OCI-LY1 (cell line): Measurements from ENCODE around the gene C9orf78.

Experiments used
- H2AFZ ChIP-seq: fragments of 200-600 bp; sonication (generic), shearing (Covaris generic); 2 replicates; pipeline ENCODE4 v1.6.0; 2014; ENCODE audit warnings: antibody characterized with exemption, mild to moderate bottlenecking, low read length
- H3F3A ChIP-seq: fragments of 200-600 bp; sonication (generic), shearing (Covaris generic); 2 replicates; pipeline ENCODE4 v1.6.0; 2014; ENCODE audit warnings: mild to moderate bottlenecking, antibody characterized with exemption, low read length, moderate library complexity; ENCODE audit not compliant: insufficient read depth
- H3K27ac ChIP-seq: fragments of 200-600 bp; sonication (generic); 2 replicates; pipeline ENCODE4 v1.5.1; 2014; ENCODE audit warnings: low read length, mixed run types, mild to moderate bottlenecking, low read depth; ENCODE audit not compliant: poor library complexity, severe bottlenecking
- H3K27me3 ChIP-seq: fragments of 200-600 bp; sonication (generic); 2 replicates; pipeline ENCODE4 v1.6.0; 2014; ENCODE audit warnings: antibody characterized with exemption, mild to moderate bottlenecking, low read length, moderate library complexity; ENCODE audit not compliant: insufficient read depth
- H3K36me3 ChIP-seq: fragments of 200-600 bp; sonication (generic); 2 replicates; pipeline ENCODE4 v1.6.1; 2014; ENCODE audit warnings: mild to moderate bottlenecking, antibody characterized with exemption, low read length, moderate library complexity, mixed read lengths; ENCODE audit not compliant: insufficient read depth
- H3K4me1 ChIP-seq: fragments of 200-600 bp; sonication (generic); 2 replicates; pipeline ENCODE4 v1.5.1; 2014; ENCODE audit warnings: mild to moderate bottlenecking, low read length, moderate library complexity; ENCODE audit not compliant: insufficient read depth, severe bottlenecking
- H3K4me2 ChIP-seq: fragments of 200-600 bp; sonication (generic), shearing (Covaris generic); 2 replicates; pipeline ENCODE4 v1.6.1; 2014; ENCODE audit warnings: low read length
- H3K4me3 ChIP-seq: fragments of 200-600 bp; sonication (generic); 2 replicates; pipeline ENCODE4 v1.5.1; 2014; ENCODE audit warnings: low read length, low read depth, mild to moderate bottlenecking, mixed read lengths; ENCODE audit not compliant: poor library complexity, severe bottlenecking
- H3K79me2 ChIP-seq: fragments of 200-600 bp; shearing (Covaris generic); 2 replicates; pipeline ENCODE4 v1.6.1; 2016; ENCODE audit warnings: mixed run types, low read length, mixed read lengths; ENCODE audit not compliant: insufficient read depth
- H3K9ac ChIP-seq: fragments of 200-600 bp; sonication (generic), shearing (Covaris generic); 2 replicates; pipeline ENCODE4 v1.6.1; 2014; ENCODE audit warnings: mild to moderate bottlenecking, low read length, mixed read lengths
- H3K9me2 ChIP-seq: fragments of 200-600 bp; sonication (generic), shearing (Covaris generic); 2 replicates; pipeline ENCODE4 v1.6.1; 2014; ENCODE audit warnings: low read depth, mild to moderate bottlenecking, low read length, mixed read lengths
- H3K9me3 ChIP-seq: fragments of 200-600 bp; shearing (Covaris generic); 2 replicates; pipeline ENCODE4 v1.6.1; 2014; ENCODE audit warnings: low read length, mixed read lengths
- H4K20me1 ChIP-seq: fragments of 200-600 bp; sonication (generic), shearing (Covaris generic); 2 replicates; pipeline ENCODE4 v1.6.0; 2016; ENCODE audit warnings: mild to moderate bottlenecking, low read length; ENCODE audit not compliant: insufficient read depth
- EZH2 ChIP-seq: fragments of 200-600 bp; sonication (generic), shearing (Covaris generic); IDR thresholded peaks from 2 replicates; pipeline ENCODE4 v1.8.0; 2017; ENCODE audit warnings: borderline replicate concordance, mixed run types, mild to moderate bottlenecking, antibody characterized with exemption, low read length, moderate library complexity, mixed read lengths
- TF ChIP-seq, protein P1 (sequence below): fragments of 200-600 bp; sonication (generic), shearing (Covaris generic); IDR thresholded peaks from 2 replicates; pipeline ENCODE4 v1.5.1; 2017; ENCODE audit warnings: mild to moderate bottlenecking, antibody characterized with exemption, low read length, moderate library complexity, mixed read lengths

Gene C9orf78

DNA sequence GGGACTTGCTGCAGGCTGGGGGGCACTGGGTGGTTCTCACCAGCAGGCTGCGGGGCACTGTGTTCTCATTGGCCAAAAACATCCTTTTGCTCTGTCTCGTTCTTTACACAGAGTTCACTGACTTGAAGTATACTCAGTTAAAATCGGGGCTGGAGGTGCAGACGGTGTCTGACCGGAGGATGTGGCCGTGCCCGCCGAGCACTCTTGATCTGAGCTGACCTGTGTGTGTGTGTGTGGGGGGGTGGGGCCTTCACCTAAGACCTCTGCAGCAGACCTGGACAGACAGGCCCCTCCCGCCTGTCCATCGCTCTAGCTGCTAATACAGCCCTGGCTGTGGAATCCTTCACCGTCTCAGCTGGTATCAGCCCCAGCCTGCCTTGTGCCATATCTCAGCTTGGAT, 25.0 kb downstream of the C9orf78 start:
- Histone ChIP-seq H3K79me2 (no peaks in the 10 kb centered on the region), H3K27ac (no peak overlapping the region), H3K36me3 (peaks cover 73% of the 10 kb centered on the region), H3K27me3 (no peaks in the 10 kb centered on the region), H3K4me3 (no peak overlapping the region), H3K9me2 (no peaks in the 10 kb centered on the region), H4K20me1 (no peaks in the 10 kb centered on the region), H3F3A (no peaks in the 10 kb centered on the region), H3K9me3 (no peaks in the 10 kb centered on the region), H2AFZ (no peak overlapping the region), H3K4me1 (no peaks in the 10 kb centered on the region), H3K9ac (no peak overlapping the region), H3K4me2 (no peak overlapping the region)
- TF ChIP-seq, protein P1, sequence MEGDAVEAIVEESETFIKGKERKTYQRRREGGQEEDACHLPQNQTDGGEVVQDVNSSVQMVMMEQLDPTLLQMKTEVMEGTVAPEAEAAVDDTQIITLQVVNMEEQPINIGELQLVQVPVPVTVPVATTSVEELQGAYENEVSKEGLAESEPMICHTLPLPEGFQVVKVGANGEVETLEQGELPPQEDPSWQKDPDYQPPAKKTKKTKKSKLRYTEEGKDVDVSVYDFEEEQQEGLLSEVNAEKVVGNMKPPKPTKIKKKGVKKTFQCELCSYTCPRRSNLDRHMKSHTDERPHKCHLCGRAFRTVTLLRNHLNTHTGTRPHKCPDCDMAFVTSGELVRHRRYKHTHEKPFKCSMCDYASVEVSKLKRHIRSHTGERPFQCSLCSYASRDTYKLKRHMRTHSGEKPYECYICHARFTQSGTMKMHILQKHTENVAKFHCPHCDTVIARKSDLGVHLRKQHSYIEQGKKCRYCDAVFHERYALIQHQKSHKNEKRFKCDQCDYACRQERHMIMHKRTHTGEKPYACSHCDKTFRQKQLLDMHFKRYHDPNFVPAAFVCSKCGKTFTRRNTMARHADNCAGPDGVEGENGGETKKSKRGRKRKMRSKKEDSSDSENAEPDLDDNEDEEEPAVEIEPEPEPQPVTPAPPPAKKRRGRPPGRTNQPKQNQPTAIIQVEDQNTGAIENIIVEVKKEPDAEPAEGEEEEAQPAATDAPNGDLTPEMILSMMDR: no peak
- TF ChIP-seq EZH2: no peak

DNA sequence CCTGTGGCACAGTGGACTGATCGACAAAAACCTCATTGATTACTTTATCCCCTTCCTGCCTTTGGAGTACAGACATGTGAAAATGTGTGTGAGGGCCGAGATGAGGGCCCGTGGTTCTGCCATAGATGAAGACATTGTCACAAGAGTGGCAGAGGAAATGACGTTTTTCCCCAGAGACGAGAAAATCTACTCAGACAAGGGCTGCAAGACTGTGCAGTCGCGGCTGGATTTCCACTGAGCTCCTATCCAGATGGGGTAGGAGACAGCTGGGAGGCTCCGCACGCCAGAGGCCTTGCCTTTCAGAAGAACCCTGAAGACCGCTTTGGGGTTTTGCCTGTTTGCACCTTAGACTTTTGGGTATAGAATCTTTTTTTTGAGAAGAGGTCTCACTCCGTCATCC, 25.7 kb downstream of the C9orf78 start:
- H3K9me3 ChIP-seq: no peaks in the 10 kb centered on the region
- H3K79me2 ChIP-seq: no peaks in the 10 kb centered on the region
- H3K36me3 ChIP-seq: peaks cover 66% of the 10 kb centered on the region
- no peak for TF ChIP-seq EZH2
- TF ChIP-seq, protein P1: no peak
- H2AFZ ChIP-seq: no peak overlapping the region
- no peaks in the 10 kb centered on the region for H4K20me1 ChIP-seq
- no peak overlapping the region for H3K4me2 ChIP-seq
- H3K27ac ChIP-seq: no peak overlapping the region
- no peaks in the 10 kb centered on the region for H3K27me3 ChIP-seq
- H3K4me1 ChIP-seq: peaks cover under 1% of the 10 kb centered on the region
- no peaks in the 10 kb centered on the region for H3K9me2 ChIP-seq
- no peak overlapping the region for H3K9ac ChIP-seq
- H3F3A ChIP-seq: no peaks in the 10 kb centered on the region
- no peak overlapping the region for H3K4me3 ChIP-seq

DNA sequence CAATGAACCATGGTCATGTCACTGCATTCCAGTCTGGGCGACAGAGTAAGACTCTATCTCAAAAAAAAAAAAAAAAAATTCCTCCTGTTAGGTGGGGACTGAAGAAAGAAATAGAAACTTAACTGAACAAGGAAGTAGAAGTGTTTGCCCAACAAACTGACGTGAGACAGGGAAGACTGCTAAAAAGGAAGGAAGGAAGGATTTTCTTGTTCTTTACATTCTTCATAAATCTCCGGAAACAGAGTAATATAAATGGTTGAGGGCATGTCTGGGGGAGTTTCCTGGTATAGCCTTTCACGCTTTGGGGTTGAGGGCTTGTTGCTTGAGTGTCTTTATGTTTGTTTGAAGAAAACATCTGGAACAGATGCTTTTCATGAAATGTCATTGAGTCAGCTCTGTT, 29.0 kb downstream of the C9orf78 start:
- no peak overlapping the region for H3K27ac ChIP-seq
- H3K4me1 ChIP-seq: peaks cover 8% of the 10 kb centered on the region
- H2AFZ ChIP-seq: no peak overlapping the region
- H3K4me3 ChIP-seq: no peak overlapping the region
- H3K9me2 ChIP-seq: no peaks in the 10 kb centered on the region
- peaks cover 36% of the 10 kb centered on the region for H3K36me3 ChIP-seq
- no peaks in the 10 kb centered on the region for H3F3A ChIP-seq
- H3K9me3 ChIP-seq: no peaks in the 10 kb centered on the region
- no peaks in the 10 kb centered on the region for H3K27me3 ChIP-seq
- H3K79me2 ChIP-seq: no peaks in the 10 kb centered on the region
- H3K9ac ChIP-seq: no peak overlapping the region
- H4K20me1 ChIP-seq: no peaks in the 10 kb centered on the region
- no peak overlapping the region for H3K4me2 ChIP-seq
- TF ChIP-seq, protein P1: no peak
- no peak for TF ChIP-seq EZH2
